A549 (cell line): ENCODE measurements around the gene DHDH. TPM values are rescaled to one million over a fixed set of nuclear protein-coding genes. Genes with fewer than 3 reads are reported as not detected.
A peak's percentile ranks its signal among the peaks of the same experiment; 100 is the strongest.

Experiments
- ATAC-seq, 2 experiments: fragments of 200-7000 bp in 1 of 2; fragments of >200 bp in 1 of 2; cut with Nextera tagmentation in 1 of 2; cut with Tn5 transposase in 1 of 2; 3 replicates each; pipeline versions ENCODE4 v1.8.0 to v1.9.1; 2018 to 2020; ENCODE audit warnings: mild to moderate bottlenecking in 1 of 2, moderate library complexity in 1 of 2
- CTCF ChIA-PET: fragments of 300-600 bp; sonication (Branson Sonifier 250); formaldehyde crosslinking; extraction: SDS; loops from one replicate; lab custom pipeline; 2021; ENCODE audit warnings: antibody characterized with exemption, inconsistent platforms; lab: Yijun Ruan, JAX
- POLR2A ChIA-PET: fragments of 350-600 bp; formaldehyde crosslinking; extraction: SDS; loops from one replicate; lab custom pipeline; 2021; ENCODE audit warnings: antibody characterized with exemption, inconsistent platforms; lab: Yijun Ruan, JAX
- DNase-seq, 2 experiments: peaks; one replicate each; pipeline versions ENCODE4 v3.0.0 to v3.0.0-alpha.2; 2011 to 2016; ENCODE audit warnings: low read depth in 1 of 2, low spot score in 1 of 2
- FAIRE-seq: peaks from 2 replicates; lab custom pipeline; 2011; peaks lifted over from hg19 to GRCh38; lab: Jason Lieb, UNC
- H3K27ac ChIP-seq, 2 experiments: fragments of >200 bp; sonication (Bioruptor Twin); formaldehyde crosslinking; 3 replicates each; pipeline ENCODE4 v1.5.1; 2016 to 2017
- H3K4me1 ChIP-seq: fragments of >200 bp; sonication (Bioruptor Twin); formaldehyde crosslinking; 3 replicates; pipeline ENCODE4 v1.6.1; 2016
- H3K4me2 ChIP-seq: fragments of >200 bp; sonication (Bioruptor Twin); formaldehyde crosslinking; 3 replicates; pipeline ENCODE4 v1.6.1; 2016
- H3K4me3 ChIP-seq: fragments of >200 bp; sonication (Bioruptor Twin); formaldehyde crosslinking; 3 replicates; pipeline ENCODE4 v1.5.1; 2016
- H3K9me3 ChIP-seq: fragments of >200 bp; sonication (Bioruptor Twin); formaldehyde crosslinking; 3 replicates; pipeline ENCODE4 v1.6.1; 2016
- CEBPB ChIP-seq, 2 experiments: fragments of >200 bp in 1 of 2; sonication (Bioruptor Twin) in 1 of 2; formaldehyde crosslinking in 1 of 2; IDR thresholded peaks; 2 replicates each; pipeline ENCODE4 v1.6.1; 2012 to 2016
- CHD4 ChIP-seq: fragments of 200-600 bp; sonication (generic); IDR thresholded peaks from 2 replicates; pipeline ENCODE4 v1.6.1; 2016; ENCODE audit warnings: antibody characterized with exemption, mild to moderate bottlenecking, borderline replicate concordance
- HEYL ChIP-seq: fragments of 250-450 bp; sonication (Bioruptor Pico); IDR thresholded peaks from 2 replicates; pipeline ENCODE4 v1.8.0; 2021; ENCODE audit warnings: mild to moderate bottlenecking, moderate library complexity
- HOXB5 ChIP-seq: fragments of 250-450 bp; sonication (Bioruptor Pico); IDR thresholded peaks from 2 replicates; pipeline ENCODE4 v1.5.0; 2020; ENCODE audit warnings: mild to moderate bottlenecking, moderate library complexity
- JUN ChIP-seq, 2 experiments: fragments of >200 bp; sonication (Bioruptor Twin); formaldehyde crosslinking; IDR thresholded peaks; 2 replicates in 1 of 2; 3 replicates in 1 of 2; pipeline ENCODE4 v1.6.1; 2016 to 2017
- KDM1A ChIP-seq: fragments of 200-600 bp; sonication (generic); IDR thresholded peaks from 2 replicates; pipeline ENCODE4 v1.6.1; 2016; ENCODE audit warnings: low read depth, mild to moderate bottlenecking
- MAFK ChIP-seq: fragments of 450-650 bp; IDR thresholded peaks from 2 replicates; pipeline ENCODE4 v1.6.1; 2014; ENCODE audit not compliant: partially characterized antibody
- MAZ ChIP-seq: fragments of 150-350 bp; IDR thresholded peaks from 2 replicates; pipeline ENCODE4 v1.6.1; 2014; ENCODE audit warnings: antibody characterized with exemption, low read depth, low read length, borderline replicate concordance
- NFE2L2 ChIP-seq: fragments of 150-350 bp; conservative IDR thresholded peaks from 2 replicates; pipeline ENCODE4 v1.6.1; 2014; ENCODE audit warnings: low read length
- NPAS2 ChIP-seq: fragments of 250-450 bp; sonication (Bioruptor Pico); IDR thresholded peaks from 2 replicates; pipeline ENCODE4 v1.8.0; 2022; ENCODE audit warnings: mild to moderate bottlenecking, moderate library complexity, borderline replicate concordance
- NR3C1 ChIP-seq: fragments of >200 bp; sonication (Bioruptor Twin); formaldehyde crosslinking; IDR thresholded peaks from 3 replicates; pipeline ENCODE4 v1.6.1; 2017
- POLR2A ChIP-seq: IDR thresholded peaks from 2 replicates; pipeline ENCODE4 v1.6.1; 2012; ENCODE audit warnings: mild to moderate bottlenecking, low read length
- POLR2AphosphoS2 ChIP-seq: conservative IDR thresholded peaks from 2 replicates; pipeline ENCODE4 v1.6.1; 2012; ENCODE audit warnings: low read length, improper control_type of control experiment, inconsistent platforms
- SMC3 ChIP-seq: fragments of >200 bp; sonication (Bioruptor Twin); formaldehyde crosslinking; IDR thresholded peaks from 3 replicates; pipeline ENCODE4 v1.6.1; 2018; ENCODE audit warnings: inconsistent platforms
- TFCP2L1 ChIP-seq: fragments of 250-450 bp; sonication (Bioruptor Pico); IDR thresholded peaks from 2 replicates; pipeline ENCODE4 v1.5.0; 2021; ENCODE audit warnings: mild to moderate bottlenecking
- WGBS: methylation state at CpG from one replicate; pipeline ENCODE4 v1.1.6; 2017; ENCODE audit errors: missing lambda C conversion rate; 5-methylcytosine and 5-hydroxymethylcytosine counted together
- polyA plus RNA-seq, 4 experiments: library from polyadenylated mRNA; depleted of rRNA in 3 of 4; stranded (reverse); fragments of >200 nt; fragmentation: RNase III in 1 of 4; extraction: RNeasy Plus Mini Kit Qiagen cat#74134 plus additional on column Dnase treatment in 1 of 4; gene quantifications; 2 replicates in 3 of 4; 3 replicates in 1 of 4; pipeline ENCODE4 v1.2.3, GENCODE V29; 2011 to 2017
- TF ChIP-seq, protein P1 (sequence below): fragments of 200-600 bp; sonication (generic); IDR thresholded peaks from 2 replicates; pipeline ENCODE4 v1.6.1; 2016; ENCODE audit warnings: antibody characterized with exemption, mild to moderate bottlenecking, moderate library complexity
- TF ChIP-seq, protein P2 (sequence below): fragments of 250-450 bp; sonication (Bioruptor Pico); IDR thresholded peaks from 2 replicates; pipeline ENCODE4 v1.5.0; 2020; ENCODE audit warnings: low read depth, mild to moderate bottlenecking, moderate library complexity
- TF ChIP-seq, protein P3 (sequence below): fragments of >200 bp; sonication (Bioruptor Twin); formaldehyde crosslinking; IDR thresholded peaks from 3 replicates; pipeline ENCODE4 v1.6.1; 2016

The DHDH gene
- polyA plus RNA-seq, 2 of the 4 experiments (the other 2 are of a cell fraction) = 0.78 to 1.2 TPM

DNA sequence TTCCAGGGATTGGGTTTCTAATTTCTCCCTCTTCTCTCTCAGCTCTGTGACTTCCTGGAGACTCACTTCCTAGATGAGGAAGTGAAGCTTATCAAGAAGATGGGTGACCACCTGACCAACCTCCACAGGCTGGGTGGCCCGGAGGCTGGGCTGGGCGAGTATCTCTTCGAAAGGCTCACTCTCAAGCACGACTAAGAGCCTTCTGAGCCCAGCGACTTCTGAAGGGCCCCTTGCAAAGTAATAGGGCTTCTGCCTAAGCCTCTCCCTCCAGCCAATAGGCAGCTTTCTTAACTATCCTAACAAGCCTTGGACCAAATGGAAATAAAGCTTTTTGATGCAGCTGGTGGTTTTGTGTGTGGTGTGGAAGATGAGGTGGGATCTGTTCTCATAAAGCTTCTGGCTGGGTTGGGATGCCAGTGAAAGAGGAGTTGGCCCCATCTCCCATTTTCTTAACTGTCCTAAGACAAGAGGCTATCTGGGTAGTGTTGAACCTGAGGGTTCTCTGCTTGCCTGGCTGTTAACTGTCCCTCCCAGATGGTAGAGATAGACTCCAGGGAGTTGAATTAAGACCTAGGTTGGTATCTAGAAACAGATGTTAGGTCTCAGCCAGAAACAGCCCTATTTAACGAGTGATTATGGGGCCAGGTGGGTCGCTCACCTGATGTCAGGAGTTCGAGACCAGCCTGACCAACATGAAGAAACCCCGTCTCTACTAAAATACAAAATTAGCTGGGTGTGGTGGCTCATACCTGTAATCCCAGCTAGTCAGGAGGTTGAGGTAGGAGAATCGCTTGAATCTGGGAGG lies 33.2 kb downstream of the DHDH start:
- Histone ChIP-seq H3K4me2 (peak overlapping the region; percentile 95), H3K4me3 (peak overlapping the region; percentile 66), H3K9me3 (no peaks in the 10 kb centered on the region), H3K27ac (peak overlapping the region; percentile 92 to 96), H3K4me1 (peaks cover 54% of the 10 kb centered on the region)
- POLR2A ChIA-PET = interaction anchor here (0.6 to 9.6 kb wide), 14 partner anchors 10 to 486 kb away, joined by 3 to 175 read pairs (median 7); partner anchors contain the start of genes BAX, GYS1, NUCB1 and PLEKHA4
- no peak for ATAC-seq
- WGBS = 6% methylated on average over 10 of the region's 10 CpGs
- FAIRE-seq = peak; percentile 36
- CTCF ChIA-PET = interaction anchor here (0.6 to 18.4 kb wide), 13 partner anchors 10 to 694 kb away, joined by 3 to 332 read pairs (median 7); partner anchors contain the start of genes BCAT2, GYS1, NUCB1 and RUVBL2
- no peak for DNase-seq
- TF ChIP-seq NR3C1 (no peak), JUN (IDR thresholded peaks at IDR 0.05) (no peak; a peak in 1 of 5 replicates), TFCP2L1 (CRISPR knock-in tag) (0 out of 2 replicates have a peak, but pooled peaks have one; percentile 12), NPAS2 (CRISPR knock-in tag) (no peak), SMC3 (no peak), MAZ (no peak), HOXB5 (no peak), KDM1A (no peak), HEYL (CRISPR knock-in tag) (no peak), NFE2L2 (no peak), POLR2AphosphoS2 (no peak), CHD4 (no peak), CEBPB (IDR thresholded peaks at IDR 0.05) (no peak), POLR2A (peak; percentile 27), MAFK (no peak)
- TF ChIP-seq, protein P1, sequence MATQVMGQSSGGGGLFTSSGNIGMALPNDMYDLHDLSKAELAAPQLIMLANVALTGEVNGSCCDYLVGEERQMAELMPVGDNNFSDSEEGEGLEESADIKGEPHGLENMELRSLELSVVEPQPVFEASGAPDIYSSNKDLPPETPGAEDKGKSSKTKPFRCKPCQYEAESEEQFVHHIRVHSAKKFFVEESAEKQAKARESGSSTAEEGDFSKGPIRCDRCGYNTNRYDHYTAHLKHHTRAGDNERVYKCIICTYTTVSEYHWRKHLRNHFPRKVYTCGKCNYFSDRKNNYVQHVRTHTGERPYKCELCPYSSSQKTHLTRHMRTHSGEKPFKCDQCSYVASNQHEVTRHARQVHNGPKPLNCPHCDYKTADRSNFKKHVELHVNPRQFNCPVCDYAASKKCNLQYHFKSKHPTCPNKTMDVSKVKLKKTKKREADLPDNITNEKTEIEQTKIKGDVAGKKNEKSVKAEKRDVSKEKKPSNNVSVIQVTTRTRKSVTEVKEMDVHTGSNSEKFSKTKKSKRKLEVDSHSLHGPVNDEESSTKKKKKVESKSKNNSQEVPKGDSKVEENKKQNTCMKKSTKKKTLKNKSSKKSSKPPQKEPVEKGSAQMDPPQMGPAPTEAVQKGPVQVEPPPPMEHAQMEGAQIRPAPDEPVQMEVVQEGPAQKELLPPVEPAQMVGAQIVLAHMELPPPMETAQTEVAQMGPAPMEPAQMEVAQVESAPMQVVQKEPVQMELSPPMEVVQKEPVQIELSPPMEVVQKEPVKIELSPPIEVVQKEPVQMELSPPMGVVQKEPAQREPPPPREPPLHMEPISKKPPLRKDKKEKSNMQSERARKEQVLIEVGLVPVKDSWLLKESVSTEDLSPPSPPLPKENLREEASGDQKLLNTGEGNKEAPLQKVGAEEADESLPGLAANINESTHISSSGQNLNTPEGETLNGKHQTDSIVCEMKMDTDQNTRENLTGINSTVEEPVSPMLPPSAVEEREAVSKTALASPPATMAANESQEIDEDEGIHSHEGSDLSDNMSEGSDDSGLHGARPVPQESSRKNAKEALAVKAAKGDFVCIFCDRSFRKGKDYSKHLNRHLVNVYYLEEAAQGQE = 0 out of 2 replicates have a peak, but pooled peaks have one; percentile 5
- TF ChIP-seq, protein P2, sequence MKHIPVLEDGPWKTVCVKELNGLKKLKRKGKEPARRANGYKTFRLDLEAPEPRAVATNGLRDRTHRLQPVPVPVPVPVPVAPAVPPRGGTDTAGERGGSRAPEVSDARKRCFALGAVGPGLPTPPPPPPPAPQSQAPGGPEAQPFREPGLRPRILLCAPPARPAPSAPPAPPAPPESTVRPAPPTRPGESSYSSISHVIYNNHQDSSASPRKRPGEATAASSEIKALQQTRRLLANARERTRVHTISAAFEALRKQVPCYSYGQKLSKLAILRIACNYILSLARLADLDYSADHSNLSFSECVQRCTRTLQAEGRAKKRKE = no peak
- TF ChIP-seq, protein P3, sequence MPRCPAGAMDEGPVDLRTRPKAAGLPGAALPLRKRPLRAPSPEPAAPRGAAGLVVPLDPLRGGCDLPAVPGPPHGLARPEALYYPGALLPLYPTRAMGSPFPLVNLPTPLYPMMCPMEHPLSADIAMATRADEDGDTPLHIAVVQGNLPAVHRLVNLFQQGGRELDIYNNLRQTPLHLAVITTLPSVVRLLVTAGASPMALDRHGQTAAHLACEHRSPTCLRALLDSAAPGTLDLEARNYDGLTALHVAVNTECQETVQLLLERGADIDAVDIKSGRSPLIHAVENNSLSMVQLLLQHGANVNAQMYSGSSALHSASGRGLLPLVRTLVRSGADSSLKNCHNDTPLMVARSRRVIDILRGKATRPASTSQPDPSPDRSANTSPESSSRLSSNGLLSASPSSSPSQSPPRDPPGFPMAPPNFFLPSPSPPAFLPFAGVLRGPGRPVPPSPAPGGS = peak; percentile 2; the same call in 1 of the 3 replicates
